ENCODE results near the gene ATXN1.

ATXN1 gene

DNA sequence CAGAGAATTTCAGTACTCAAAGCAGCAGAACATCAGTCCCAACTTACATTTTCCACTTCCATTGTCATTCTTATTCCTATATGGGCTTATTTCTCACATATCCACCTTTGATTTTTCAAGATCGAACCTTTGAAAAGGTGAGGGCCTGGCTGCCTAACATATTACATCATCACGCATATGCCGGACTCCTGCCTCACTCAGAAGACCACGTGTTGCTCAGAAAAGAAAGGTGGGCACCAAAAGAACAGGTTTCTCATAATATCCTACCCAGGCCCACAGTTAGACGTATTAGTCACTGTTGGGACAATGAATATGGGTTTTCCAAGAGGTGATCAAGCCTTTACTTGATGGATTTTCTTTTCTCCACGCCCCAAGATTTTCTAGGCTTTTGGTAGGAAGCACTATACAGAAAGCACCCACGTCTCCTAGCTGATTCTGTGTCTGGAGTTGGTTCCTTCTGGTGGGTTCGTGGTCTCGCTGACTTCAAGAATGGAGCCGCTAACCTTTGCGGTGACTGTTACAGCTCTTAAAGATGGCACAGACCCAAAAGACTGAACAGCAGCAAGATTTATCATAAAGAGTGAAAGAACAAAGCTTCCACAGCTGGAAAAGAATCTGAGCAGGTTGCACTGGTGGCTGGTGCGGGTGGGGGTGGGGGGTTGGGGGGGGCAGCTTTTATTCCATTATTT, 168.9 kb downstream of the ATXN1 start:
- no peaks in the 10 kb centered on the region for H3K79me1 ChIP-seq (ENCODE audit: low read length)
- no peak overlapping the region for H3K18ac ChIP-seq (ENCODE audit: low read length)
- H3K9ac ChIP-seq (ENCODE audit: low read length), result no peak overlapping the region
- H2BK15ac ChIP-seq (replicated peaks; ENCODE audit: low read depth), result no peak overlapping the region
- no peak overlapping the region for H3K27ac ChIP-seq (ENCODE audit: low read depth, low read length)
- no peak overlapping the region for H3K56ac ChIP-seq (ENCODE audit: low read length)
- no peaks in the 10 kb centered on the region for H3K36me3 ChIP-seq (ENCODE audit: control insufficient read depth, insufficient read depth, low read length)
- H3K4ac ChIP-seq (ENCODE audit: low read depth, low read length), result no peak overlapping the region
- no peak overlapping the region for H2BK5ac ChIP-seq (ENCODE audit: low read length)
- H3K79me2 ChIP-seq (ENCODE audit: control insufficient read depth, insufficient read depth, low read length), result no peaks in the 10 kb centered on the region
- H4K5ac ChIP-seq (ENCODE audit: low read length), result no peak overlapping the region
- H4K8ac ChIP-seq (ENCODE audit: low read depth, low read length), result no peak overlapping the region
- no peak overlapping the region for H3K4me3 ChIP-seq (ENCODE audit: low read length)
- H2AK5ac ChIP-seq (ENCODE audit: low read length), result no peak overlapping the region
- no peak overlapping the region for H2BK120ac ChIP-seq (ENCODE audit: low read depth, low read length)
- no CpG with 5 or more reads among the region's 12 CpGs for WGBS (ENCODE audit: extremely low coverage, insufficient coverage, low lambda C conversion rate)
- H3K27me3 ChIP-seq (ENCODE audit: insufficient read depth, low read length, poor library complexity), result no peaks in the 10 kb centered on the region
- no peaks in the 10 kb centered on the region for H3K4me1 ChIP-seq (ENCODE audit: control insufficient read depth, low read depth, low read length)
- no peak overlapping the region for H3K23ac ChIP-seq (ENCODE audit: low read length)
- no peak for DNase-seq
- no peak overlapping the region for H3K4me2 ChIP-seq (ENCODE audit: low read length)

DNA sequence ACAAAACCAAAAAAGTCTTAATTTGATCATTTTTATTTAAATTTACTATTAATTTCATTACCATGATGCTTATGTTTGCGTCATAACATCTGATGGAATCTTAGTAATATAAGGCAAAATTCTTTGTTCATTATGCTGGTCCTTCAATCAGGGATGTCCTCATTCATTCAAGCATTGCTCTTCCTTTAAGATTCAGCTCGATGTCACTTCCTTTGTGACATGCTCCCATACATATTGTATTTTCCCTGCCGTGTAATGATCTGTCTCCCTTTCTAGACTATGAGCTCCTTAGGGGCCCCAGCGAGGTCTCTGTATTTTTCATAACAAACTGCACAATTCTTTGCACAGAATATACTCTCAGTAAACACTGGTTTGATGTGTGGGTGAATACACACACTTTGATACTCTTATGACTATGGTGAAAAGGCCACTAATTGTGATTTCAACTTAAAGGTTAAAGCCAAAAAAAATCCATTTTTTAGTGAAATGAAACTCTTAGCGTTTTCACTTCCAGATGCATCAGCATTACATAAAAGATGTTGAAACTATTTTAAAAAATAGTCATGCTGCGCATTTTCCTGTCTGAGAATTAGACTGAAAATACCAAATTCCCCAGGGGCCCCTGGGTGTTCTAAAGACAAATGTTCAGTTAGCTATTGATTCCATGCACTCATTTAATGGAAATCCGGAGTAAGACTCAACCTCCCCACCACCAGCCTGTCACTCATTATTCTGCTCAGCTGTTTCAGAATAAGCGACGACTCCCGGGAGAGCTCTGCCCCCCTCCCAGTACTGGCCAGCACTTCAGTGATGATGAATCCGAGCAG, 169.7 kb downstream of the ATXN1 start:
- Histone ChIP-seq H4K5ac (ENCODE audit: low read length) (no peak overlapping the region), H2BK5ac (ENCODE audit: low read length) (no peak overlapping the region), H3K27me3 (ENCODE audit: insufficient read depth, low read length, poor library complexity) (no peaks in the 10 kb centered on the region), H3K4me3 (ENCODE audit: low read length) (no peak overlapping the region), H2AK5ac (ENCODE audit: low read length) (no peak overlapping the region), H3K56ac (ENCODE audit: low read length) (no peak overlapping the region), H3K4me1 (ENCODE audit: control insufficient read depth, low read depth, low read length) (no peaks in the 10 kb centered on the region), H3K4me2 (ENCODE audit: low read length) (no peak overlapping the region), H2BK15ac (replicated peaks; ENCODE audit: low read depth) (no peak overlapping the region), H3K79me1 (ENCODE audit: low read length) (no peaks in the 10 kb centered on the region), H3K27ac (ENCODE audit: low read depth, low read length) (no peak overlapping the region), H3K9ac (ENCODE audit: low read length) (no peak overlapping the region), H3K18ac (ENCODE audit: low read length) (no peak overlapping the region), H3K36me3 (ENCODE audit: control insufficient read depth, insufficient read depth, low read length) (no peaks in the 10 kb centered on the region), H3K23ac (ENCODE audit: low read length) (no peak overlapping the region), H2BK120ac (ENCODE audit: low read depth, low read length) (no peak overlapping the region), H3K79me2 (ENCODE audit: control insufficient read depth, insufficient read depth, low read length) (no peaks in the 10 kb centered on the region), H3K4ac (ENCODE audit: low read depth, low read length) (no peak overlapping the region), H4K8ac (ENCODE audit: low read depth, low read length) (no peak overlapping the region)
- no CpG with 5 or more reads among the region's 11 CpGs for WGBS (ENCODE audit: extremely low coverage, insufficient coverage, low lambda C conversion rate)
- no peak for DNase-seq

DNA sequence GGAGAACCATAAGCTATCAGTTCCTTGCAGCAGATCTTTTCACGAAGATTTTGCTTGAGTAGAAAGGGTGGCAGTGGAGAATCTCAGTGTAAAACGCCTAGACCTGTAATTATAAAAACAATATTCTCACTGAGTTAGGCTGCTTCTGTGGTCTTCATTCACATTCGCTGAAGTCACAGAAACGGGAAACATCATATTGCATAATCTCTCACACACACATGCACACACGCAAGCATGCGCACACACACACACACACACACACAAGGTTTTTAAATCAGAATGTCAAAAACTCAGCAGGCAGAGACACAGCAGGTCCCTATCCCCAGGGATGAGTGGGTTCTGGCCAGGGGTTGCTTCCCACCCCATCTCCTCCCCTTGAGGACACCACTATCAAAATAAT, 175.5 kb downstream of the ATXN1 start:
- Histone ChIP-seq H4K5ac (ENCODE audit: low read length) (no peak overlapping the region), H3K4me3 (ENCODE audit: low read length) (no peak overlapping the region), H3K4me1 (ENCODE audit: control insufficient read depth, low read depth, low read length) (no peaks in the 10 kb centered on the region), H3K9ac (ENCODE audit: low read length) (no peak overlapping the region), H3K4ac (ENCODE audit: low read depth, low read length) (no peak overlapping the region), H3K18ac (ENCODE audit: low read length) (no peak overlapping the region), H3K27ac (ENCODE audit: low read depth, low read length) (no peak overlapping the region), H2BK15ac (replicated peaks; ENCODE audit: low read depth) (no peak overlapping the region), H3K79me2 (ENCODE audit: control insufficient read depth, insufficient read depth, low read length) (no peaks in the 10 kb centered on the region), H3K4me2 (ENCODE audit: low read length) (no peak overlapping the region), H2BK5ac (ENCODE audit: low read length) (no peak overlapping the region), H3K27me3 (ENCODE audit: insufficient read depth, low read length, poor library complexity) (no peaks in the 10 kb centered on the region), H4K8ac (ENCODE audit: low read depth, low read length) (no peak overlapping the region), H3K56ac (ENCODE audit: low read length) (no peak overlapping the region), H2BK120ac (ENCODE audit: low read depth, low read length) (no peak overlapping the region), H3K79me1 (ENCODE audit: low read length) (no peaks in the 10 kb centered on the region), H3K23ac (ENCODE audit: low read length) (no peak overlapping the region), H2AK5ac (ENCODE audit: low read length) (no peak overlapping the region), H3K36me3 (ENCODE audit: control insufficient read depth, insufficient read depth, low read length) (no peaks in the 10 kb centered on the region)
- DNase-seq, result no peak
- no CpG with 5 or more reads among the region's 6 CpGs for WGBS (ENCODE audit: extremely low coverage, insufficient coverage, low lambda C conversion rate)

DNA sequence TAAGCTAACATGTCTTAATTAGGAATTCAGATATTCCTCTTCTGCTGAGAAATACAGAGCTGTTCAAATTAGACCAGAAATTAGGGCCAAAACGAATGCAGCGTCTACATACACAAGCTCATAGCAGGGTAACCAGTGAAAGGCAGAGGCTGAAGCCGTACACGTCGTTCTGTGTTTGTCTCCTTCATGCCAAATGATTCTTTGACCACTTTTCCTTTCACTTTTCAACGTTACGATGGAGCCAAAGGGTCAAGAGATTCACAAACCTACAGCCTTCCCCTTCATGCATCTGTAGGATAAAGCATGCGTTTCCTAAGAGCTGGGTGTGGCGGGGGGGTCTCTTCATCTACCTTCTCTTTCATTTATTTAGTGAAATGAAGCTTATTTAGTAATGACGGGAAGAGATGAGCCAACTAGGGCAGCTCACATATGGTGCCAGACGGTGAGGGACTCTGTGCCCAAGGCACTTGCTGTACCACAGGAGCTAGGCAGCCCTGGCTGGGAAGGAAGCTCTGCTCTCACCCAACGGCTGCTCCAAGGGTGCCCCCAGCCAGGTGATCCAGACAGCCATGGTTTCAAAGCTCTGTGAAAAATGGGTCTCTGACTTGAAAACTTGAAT, 178.0 kb downstream of the ATXN1 start:
- Histone ChIP-seq H3K4me1 (ENCODE audit: control insufficient read depth, low read depth, low read length) (no peaks in the 10 kb centered on the region), H4K5ac (ENCODE audit: low read length) (no peak overlapping the region), H2AK5ac (ENCODE audit: low read length) (no peak overlapping the region), H2BK15ac (replicated peaks; ENCODE audit: low read depth) (no peak overlapping the region), H3K36me3 (ENCODE audit: control insufficient read depth, insufficient read depth, low read length) (no peaks in the 10 kb centered on the region), H4K8ac (ENCODE audit: low read depth, low read length) (no peak overlapping the region), H2BK120ac (ENCODE audit: low read depth, low read length) (no peak overlapping the region), H3K4me2 (ENCODE audit: low read length) (no peak overlapping the region), H3K4me3 (ENCODE audit: low read length) (no peak overlapping the region), H3K56ac (ENCODE audit: low read length) (no peak overlapping the region), H3K23ac (ENCODE audit: low read length) (no peak overlapping the region), H3K27ac (ENCODE audit: low read depth, low read length) (no peak overlapping the region), H3K79me1 (ENCODE audit: low read length) (no peaks in the 10 kb centered on the region), H2BK5ac (ENCODE audit: low read length) (no peak overlapping the region), H3K9ac (ENCODE audit: low read length) (no peak overlapping the region), H3K4ac (ENCODE audit: low read depth, low read length) (no peak overlapping the region), H3K27me3 (ENCODE audit: insufficient read depth, low read length, poor library complexity) (no peaks in the 10 kb centered on the region), H3K79me2 (ENCODE audit: control insufficient read depth, insufficient read depth, low read length) (no peaks in the 10 kb centered on the region), H3K18ac (ENCODE audit: low read length) (no peak overlapping the region)
- no CpG with 5 or more reads among the region's 12 CpGs for WGBS (ENCODE audit: extremely low coverage, insufficient coverage, low lambda C conversion rate)
- no peak for DNase-seq

DNA sequence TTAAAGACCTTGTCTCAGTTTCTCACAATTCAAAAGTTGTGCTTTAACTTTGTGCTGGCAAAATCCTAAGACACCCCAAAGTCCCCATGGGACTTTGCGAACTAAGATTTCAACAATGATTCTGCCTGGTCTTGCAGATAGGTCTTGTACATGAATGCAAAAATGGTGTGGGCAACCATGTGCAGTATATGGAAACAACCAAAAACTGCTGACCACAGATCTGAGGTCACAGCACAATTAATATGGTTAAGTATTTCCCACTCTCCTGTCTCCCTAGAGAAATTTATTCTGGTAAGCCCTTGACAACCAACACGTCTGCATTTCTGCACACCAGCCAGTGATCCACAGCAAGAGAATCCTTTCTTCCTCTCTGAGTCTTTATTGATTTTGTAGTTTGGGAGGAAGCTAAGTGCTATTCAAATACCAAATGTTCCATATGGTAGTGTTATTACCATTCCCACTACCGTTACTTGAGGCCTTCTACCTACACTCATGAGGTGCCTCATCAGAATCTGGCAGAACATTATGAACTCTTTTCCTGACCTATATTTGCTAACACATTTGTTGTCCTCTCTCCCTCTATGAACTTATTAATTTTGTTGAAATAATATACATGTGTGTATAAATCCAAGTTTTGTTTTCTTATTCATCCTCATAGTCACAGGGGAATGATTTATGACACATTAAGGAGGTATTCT, 178.7 kb downstream of the ATXN1 start:
- no peak overlapping the region for H3K4me2 ChIP-seq (ENCODE audit: low read length)
- no peak overlapping the region for H2BK15ac ChIP-seq (replicated peaks; ENCODE audit: low read depth)
- no peak overlapping the region for H3K27ac ChIP-seq (ENCODE audit: low read depth, low read length)
- H3K4me1 ChIP-seq (ENCODE audit: control insufficient read depth, low read depth, low read length), result no peaks in the 10 kb centered on the region
- H3K36me3 ChIP-seq (ENCODE audit: control insufficient read depth, insufficient read depth, low read length), result no peaks in the 10 kb centered on the region
- H4K8ac ChIP-seq (ENCODE audit: low read depth, low read length), result no peak overlapping the region
- no peak overlapping the region for H2AK5ac ChIP-seq (ENCODE audit: low read length)
- H2BK120ac ChIP-seq (ENCODE audit: low read depth, low read length), result no peak overlapping the region
- H4K5ac ChIP-seq (ENCODE audit: low read length), result no peak overlapping the region
- H3K18ac ChIP-seq (ENCODE audit: low read length), result no peak overlapping the region
- no peak overlapping the region for H3K9ac ChIP-seq (ENCODE audit: low read length)
- H3K79me1 ChIP-seq (ENCODE audit: low read length), result no peaks in the 10 kb centered on the region
- H3K56ac ChIP-seq (ENCODE audit: low read length), result no peak overlapping the region
- no peak overlapping the region for H2BK5ac ChIP-seq (ENCODE audit: low read length)
- no peak for DNase-seq
- WGBS (ENCODE audit: extremely low coverage, insufficient coverage, low lambda C conversion rate), result no CpG with 5 or more reads among the region's 3 CpGs
- no peak overlapping the region for H3K4me3 ChIP-seq (ENCODE audit: low read length)
- no peaks in the 10 kb centered on the region for H3K27me3 ChIP-seq (ENCODE audit: insufficient read depth, low read length, poor library complexity)
- no peaks in the 10 kb centered on the region for H3K79me2 ChIP-seq (ENCODE audit: control insufficient read depth, insufficient read depth, low read length)
- H3K4ac ChIP-seq (ENCODE audit: low read depth, low read length), result no peak overlapping the region
- H3K23ac ChIP-seq (ENCODE audit: low read length), result no peak overlapping the region
